NOMO-1 treated with dmso at 0.1 percent for 144 hours (cell line): ENCODE measurements around the gene MED26.
A peak's percentile ranks its signal among the peaks of the same experiment; 100 is the strongest.

Experiments used
- DNase-seq: peaks from one replicate; lab custom pipeline; 2025; ENCODE audit not compliant: unreplicated experiment; lab: John Stamatoyannopoulos, UW

The MED26 gene

DNA sequence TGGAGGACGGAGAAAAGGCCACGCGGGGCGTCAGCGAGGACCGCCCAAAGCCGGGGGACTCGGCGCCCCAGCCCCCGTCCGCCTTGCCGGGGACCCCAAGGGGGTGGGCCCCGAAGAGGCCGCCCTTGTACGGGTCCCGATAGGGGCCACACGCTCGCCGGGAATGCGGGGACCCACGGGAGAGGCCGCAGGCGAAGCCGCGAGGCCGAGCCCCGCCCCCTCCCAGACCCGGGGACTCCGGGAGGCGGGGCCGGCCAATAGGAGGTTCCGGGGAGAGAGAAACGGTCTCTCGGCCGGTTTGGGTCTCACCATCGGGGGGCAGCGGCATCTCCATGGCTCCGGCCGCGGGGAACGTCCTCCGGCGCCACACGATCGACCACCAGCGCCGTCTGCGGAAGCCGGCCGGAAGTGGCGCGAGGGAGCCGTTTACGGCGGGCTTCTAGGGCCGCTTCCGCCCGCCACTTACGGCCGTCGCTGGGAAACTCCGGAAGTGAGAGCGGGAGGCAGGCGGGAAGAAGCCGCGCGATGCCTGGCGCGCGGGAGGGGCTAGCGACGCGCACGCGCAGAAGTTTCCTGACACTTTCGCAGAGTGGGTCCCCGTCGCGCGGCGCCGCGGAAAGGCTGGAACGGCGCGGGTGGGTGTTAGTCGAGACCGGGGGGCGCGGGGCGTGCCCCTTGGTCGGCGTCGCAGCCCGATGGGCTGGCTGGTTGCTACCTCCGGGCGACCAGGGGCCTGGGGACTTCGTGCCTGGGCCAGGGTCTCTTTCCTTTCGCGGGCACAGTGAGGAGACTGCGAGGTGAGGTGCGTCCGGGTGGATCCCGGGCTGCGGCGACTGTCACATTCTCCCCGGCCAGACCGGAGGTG, 85.7 kb downstream of the MED26 start, which contains the start of gene CHERP:
Gene CHERP (minus strand): TSS at position 393 of the 865 bp plus-strand sequence. CDS start 59 bp downstream, at position 334.
- peak; percentile 96 for DNase-seq

DNA sequence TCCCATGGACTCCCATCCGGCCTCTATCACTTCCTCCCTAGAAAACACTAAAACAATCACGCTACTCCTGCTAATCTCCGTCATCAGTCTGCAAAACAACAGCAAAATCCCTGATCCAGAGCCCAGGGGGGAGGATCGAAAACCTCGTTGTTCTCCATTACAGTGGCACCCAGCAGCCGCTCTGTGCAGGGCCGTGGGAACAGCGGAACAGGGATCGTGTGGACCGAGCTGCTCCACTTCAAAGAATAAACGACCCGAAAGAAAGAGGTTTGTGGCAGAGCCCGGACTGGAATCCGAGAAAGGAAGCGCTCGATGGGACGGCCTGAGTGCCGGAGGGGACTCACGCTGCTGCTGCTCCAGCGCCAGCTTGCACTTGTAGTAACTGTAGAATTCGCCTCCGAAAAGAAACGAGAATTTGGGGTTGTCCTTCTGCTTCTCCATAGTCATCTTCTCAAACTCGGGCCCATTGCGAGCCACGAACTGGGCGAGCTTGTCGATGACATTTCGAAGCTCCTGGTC, 86.4 kb downstream of the MED26 start:
- DNase-seq, result no peak

DNA sequence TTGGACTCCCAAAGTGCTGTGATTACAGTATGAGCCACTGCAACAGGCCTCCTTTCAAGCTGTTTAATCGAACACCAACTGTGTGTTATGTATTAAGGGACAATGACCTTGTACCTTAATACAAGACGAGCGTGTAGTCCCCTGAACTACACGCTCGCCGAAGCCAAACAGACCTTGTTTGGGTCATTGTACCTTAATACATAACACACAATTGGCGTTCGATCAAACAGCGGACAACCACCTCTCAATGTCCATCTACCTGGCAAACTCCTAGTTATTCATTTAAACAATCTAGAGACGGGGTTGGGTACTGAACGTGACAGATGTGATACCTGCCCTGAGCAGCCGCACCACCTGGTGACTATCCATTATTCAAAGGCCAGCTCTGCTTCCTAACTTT, 87.1 kb downstream of the MED26 start:
- no peak for DNase-seq

DNA sequence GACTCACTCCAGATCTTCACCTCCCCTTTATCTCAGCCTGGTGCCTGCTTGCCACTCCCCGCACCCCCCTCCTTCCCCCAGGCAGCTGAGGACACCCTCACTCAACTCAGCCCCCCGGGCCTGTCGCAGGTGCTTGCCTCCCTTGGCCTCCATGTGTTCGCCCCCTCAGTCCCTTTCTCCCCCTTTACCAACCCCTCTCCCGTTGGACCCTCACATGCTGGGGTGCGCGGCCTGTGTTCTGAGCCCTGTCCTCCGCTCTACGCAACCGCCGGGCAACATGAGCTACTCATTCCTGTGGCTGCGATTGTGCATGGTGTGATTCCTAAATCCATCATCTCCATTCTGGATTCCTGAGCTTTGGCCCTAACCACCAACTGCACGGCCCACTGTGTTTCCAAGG, 90.9 kb downstream of the MED26 start:
- DNase-seq, result no peak

DNA sequence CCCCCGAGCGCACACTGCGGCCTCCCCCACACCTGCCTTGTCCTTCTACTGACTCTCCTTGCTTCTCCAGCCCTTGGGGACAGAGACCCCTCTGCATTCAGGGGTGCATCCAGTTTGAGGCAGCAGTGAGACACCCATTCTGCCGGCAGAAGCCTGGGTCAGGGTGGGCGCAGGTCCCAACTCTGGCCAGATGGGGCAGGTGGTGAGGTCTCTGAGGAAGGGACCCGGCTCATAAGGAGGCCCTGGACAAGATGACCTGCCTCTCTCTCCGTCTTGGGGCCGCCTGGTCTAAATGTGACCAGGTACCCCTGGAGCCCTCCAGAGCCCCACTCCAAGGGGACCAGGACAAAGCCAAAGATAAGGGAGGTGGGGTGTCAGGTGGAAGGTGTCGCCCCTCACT, 91.9 kb downstream of the MED26 start:
- DNase-seq, result no peak

DNA sequence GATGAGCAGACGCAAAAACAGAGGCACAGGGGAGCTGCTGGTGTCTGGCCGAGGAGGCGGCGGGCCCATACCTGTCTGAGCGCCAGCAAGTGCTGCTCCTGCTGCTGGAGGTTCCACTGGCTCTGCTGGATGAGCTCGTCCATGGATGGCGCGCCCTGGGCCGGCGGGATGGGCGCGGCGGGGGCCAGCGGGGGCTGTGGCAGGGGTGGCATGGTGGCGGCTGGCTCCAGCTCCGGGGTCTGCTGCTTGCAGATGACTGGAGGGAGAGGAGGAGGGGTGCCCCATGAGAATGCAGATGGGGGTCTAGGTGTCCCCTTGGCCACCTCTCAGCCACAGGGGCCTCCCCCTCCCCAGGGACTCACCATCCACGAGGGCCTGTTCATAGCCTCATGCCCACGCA, 92.6 kb downstream of the MED26 start:
- no peak for DNase-seq

DNA sequence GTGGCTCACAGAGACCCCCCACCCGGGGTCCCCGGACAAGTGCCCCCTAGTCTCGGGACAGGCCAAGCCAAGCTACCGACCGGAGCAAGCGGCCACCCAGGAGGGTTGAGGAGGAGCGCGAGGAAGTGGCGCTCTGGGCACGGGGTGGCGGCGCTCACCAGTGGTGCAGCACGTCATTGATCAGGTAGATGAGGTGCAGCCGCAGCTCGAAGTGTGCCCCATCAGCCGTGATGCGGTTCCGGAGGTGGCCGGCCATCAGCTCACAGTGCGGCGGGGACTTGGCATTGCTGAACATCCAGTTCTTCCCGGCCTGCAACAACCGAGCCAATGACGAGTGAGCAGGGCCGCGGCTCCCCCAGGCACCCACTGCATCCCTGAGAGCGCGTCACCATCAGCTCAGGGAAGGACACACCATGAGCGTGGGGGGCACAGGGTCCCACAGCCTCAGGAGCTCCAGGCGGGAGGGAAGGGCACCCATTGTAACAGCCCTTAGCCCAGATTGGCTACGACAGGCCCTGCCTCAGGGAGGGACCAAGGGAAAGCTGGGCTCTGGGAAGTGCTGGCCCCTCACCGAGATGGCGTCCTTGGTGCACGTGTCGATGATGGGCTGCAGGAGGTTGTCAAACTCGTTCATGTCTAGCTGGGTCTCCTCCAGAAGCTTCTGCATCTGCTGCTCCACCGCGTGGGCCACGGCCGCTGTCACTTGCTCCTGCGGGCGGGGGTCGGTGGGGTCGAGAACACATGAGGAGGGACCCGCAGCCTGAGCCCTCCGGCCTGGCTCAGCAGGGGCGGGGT, 95.4 kb downstream of the MED26 start:
- no peak for DNase-seq

DNA sequence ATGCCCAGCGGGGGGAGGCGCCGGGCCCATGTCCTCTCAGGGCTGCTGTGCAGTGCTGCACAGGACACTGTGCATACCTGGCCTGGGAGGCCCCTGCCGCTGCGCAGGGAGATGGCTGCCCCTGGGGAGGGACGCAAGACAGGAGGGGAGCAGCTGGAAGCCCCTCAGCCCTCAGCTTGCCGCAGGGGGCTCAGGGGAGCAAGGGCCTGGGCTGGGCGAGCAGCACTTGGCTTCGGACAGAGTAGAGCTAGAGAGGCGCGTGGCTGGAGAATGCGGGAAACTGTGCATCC, 96.7 kb downstream of the MED26 start:
- DNase-seq, result no peak

DNA sequence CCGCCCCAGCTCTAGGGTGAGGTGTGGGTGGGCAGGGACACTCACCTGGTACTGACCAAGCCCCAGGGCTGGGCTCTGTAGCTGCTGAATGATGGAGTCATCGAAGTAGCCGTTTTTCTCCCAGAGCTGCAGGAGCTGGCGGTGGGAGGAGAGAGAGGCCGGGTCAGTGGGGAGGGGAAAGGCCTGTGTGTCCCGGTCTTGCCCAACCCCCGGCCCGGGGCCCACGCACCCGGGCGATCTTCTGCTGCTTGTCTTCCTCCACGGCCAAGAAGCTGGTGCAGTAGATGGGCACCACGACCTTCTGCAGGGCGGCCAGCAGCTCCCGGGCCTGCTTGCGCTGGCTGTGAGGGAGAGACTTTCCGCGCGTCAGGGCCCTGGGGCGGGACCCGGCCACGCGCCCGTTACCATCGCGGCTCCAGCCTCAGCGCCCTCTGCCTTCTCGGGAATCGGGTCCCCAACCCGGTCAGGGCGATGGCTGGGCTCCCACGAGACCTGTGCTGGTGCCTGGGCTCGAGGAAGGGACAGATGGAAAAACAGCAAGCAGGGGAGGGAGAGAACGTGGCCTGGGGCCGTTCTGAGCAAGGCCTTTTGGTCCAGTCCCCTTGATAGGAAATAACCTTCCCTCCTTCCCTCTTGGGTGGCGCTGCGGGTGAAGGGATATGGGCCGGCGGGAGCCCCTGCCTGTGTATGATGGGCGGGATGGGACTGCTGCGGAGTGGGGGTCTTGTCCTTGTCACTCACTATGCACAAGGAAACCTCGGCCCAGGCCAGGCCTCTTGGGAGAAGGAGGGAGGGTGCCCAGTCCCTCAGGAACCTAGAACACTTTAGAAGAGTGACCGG, 97.2 kb downstream of the MED26 start:
- no peak for DNase-seq

DNA sequence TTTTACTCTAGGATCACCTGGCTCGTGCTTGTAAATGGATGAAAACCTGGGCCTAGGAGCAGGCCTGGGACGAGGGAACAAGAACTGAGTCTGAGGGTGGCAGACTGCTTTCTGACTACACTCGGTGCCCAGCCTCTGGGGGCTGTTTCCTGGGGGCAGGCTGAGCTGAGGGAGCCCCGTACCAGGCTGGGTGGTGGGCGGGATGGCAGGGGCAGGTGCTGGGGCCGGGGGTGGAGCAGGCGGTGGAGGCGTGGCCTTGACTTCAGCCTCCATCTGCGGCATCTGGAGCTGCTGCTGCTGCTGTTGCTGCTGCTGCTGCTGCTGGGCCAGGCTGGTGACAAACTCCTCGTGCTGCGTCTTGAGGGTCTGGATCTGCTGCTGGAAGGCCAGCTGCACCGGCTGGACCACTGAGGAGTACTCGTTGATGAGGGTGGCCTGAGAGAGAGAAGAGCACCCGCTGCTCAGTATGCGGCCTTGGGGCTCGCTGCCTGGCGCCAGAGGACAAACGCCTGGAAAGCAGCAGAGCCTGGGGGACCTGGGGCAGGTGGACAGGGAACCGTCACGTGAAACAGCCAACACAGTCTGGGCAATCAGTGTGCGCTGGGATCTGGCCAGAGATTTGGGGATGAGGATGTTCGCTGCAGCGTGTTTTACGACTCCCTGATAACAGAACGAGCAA, 98.4 kb downstream of the MED26 start:
- DNase-seq, result no peak

DNA sequence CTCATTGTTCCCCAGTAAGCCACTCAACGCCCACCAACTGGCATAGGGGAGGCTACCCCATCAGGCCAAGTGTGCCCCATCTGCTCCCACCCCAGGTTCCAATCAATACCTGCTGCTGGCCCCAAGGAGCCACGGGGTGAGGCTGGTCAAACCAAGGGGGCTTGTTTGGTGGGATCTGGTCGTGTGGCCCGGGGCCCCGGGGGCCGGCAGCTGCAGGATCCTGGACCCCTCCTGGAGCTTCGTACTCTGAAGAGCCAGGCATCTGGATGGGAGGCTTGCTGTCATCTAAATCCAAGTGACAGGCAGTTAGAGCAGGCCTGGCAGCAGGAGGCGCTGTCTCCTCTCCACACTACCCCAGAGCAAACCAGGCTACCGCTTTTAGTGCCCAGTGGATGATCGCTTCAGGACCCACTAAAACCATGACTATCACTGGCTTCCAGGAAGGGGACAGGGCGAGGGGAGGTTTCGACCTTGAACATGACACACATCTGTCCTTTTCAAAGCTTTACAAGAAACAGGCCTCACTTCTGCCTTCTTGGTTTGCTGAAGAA, 100.0 kb downstream of the MED26 start:
- DNase-seq, result no peak

DNA sequence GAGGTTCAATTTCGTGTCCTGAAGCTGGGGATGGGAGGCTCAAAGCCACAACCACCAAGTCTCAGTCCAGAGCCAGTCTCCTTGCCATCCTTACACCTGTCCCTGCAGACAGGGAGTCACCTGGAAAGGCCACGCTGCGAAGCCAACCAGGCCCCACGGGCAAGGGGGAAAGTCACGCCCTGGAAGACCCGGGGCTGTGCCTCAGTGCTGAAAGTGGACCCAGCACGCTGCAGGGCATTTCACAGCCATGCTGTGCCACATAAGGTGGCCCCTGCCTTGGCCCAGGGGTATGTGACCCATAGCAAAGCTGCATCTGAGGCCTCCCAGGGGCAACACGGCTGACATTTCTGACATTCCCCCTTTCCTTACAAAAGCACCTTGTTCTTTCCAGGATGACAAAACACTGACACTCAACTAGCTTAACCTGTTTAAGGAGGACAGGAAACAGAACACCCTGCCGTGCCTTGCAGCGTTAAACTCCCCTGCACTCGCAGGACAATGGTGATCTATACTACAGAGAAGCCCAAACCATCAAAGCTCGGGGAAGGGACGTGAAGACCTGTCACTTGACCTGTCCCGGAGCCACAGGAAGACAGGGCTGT, 100.6 kb downstream of the MED26 start:
- DNase-seq, result no peak

DNA sequence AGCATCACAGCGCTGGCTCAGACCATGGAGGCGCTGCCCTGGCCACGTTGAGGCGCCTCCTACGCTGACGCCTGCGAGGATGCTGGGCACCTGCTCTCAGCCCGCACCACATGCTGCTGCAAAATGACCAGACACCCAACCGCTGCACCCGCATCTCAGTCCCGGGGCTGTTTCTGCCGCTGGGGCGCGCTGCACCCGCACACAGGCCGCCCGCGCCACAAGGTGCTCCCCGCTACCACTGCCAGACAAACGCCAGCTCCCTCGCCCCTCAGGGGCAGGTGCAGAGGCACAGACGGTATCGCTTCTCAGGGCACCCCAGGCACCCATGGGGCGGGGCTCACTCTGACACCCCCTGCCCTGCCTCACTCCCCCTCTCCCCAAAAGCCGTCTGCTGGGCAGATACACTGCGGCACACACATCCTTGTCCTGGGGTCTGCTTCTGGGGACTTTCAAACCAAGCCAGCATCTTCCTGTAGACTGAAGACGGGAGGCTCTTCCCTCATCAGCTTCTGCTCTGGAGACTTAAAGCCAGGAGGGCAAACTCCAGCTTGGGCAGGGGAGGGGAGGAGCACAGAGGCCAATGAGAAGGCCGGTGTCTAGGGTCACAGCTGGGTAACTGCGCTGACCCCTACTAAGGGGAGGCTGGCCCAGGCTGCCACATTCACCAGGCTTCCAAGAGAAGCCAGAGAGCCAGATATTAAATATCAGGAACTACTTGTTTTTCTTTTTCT, 102.1 kb downstream of the MED26 start:
- DNase-seq, result no peak

DNA sequence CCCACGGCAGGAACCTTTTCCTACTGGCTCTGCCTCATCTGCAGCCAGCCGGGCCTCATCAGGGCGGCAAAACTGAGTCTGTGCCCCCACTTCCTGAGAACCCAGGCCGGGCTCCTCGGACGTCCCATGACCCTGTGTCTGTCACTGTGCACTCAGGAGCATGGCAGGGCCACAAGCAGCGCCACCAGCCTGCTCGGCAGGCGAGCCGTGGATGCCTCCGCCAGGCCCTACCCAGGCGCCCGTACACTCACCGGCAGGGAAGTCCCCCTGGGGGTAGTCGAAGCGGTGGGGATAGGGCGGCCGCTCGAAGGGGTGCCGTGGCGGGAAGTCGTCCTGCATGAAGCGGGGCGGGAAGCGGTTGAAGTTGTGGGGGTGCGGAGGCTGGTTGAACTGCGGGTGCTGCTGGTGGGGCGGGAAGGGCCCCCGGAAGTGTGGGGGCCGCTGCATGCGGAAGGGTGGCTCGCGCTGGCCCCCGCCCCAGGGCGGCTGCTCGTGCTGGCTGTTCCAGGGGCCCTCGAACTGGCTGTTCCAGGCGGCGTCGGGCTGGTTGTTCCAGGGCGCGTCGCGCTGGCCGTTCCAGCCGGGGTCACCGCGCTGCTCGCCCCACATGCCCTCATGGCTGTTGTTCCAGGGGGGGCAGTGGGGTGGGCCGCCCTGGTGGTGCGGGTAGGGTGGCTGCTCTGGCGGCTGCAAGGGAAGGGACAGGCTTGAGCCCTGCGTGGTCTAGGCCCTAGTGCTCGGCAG, 102.8 kb downstream of the MED26 start:
- no peak for DNase-seq
